Measurements from ENCODE around the gene AHDC1. TPM values are rescaled to one million over a fixed set of nuclear protein-coding genes. Genes with fewer than 3 reads are reported as not detected.

The AHDC1 gene
- total and polyA plus RNA-seq, 2 of the 13 experiments (the other 11 are each of a cell fraction or from before 2014, with no cell fraction given): 1.0 to 2.7 TPM

- no peak for TF ChIP-seq ZBTB49 (CRISPR knock-in tag; IDR thresholded peaks at IDR 0.05; ENCODE audit: borderline replicate concordance)
- TF ChIP-seq NFIB (CRISPR knock-in tag; IDR thresholded peaks at IDR 0.05; ENCODE audit: borderline replicate concordance): no peak
- no peak for TF ChIP-seq CTCF (CRISPR knock-in tag; IDR thresholded peaks at IDR 0.05)
- TF ChIP-seq ZNF703 (CRISPR knock-in tag; IDR thresholded peaks at IDR 0.05; ENCODE audit: borderline replicate concordance): no peak
- TF ChIP-seq ZNF263 (CRISPR knock-in tag; IDR thresholded peaks at IDR 0.05): no peak
- TF ChIP-seq SRSF9 (IDR thresholded peaks at IDR 0.05; ENCODE audit: borderline replicate concordance, insufficient read depth, low read depth, low read length, poor library complexity, severe bottlenecking): no peak
- no peak for TF ChIP-seq THAP9 (CRISPR knock-in tag; IDR thresholded peaks at IDR 0.05; ENCODE audit: borderline replicate concordance)
- TF ChIP-seq IRF2 (CRISPR knock-in tag; IDR thresholded peaks at IDR 0.05): no peak
- TF ChIP-seq RFX1 (IDR thresholded peaks at IDR 0.05): 0 out of 2 replicates have a peak, but pooled peaks have one; percentile 44
- TF ChIP-seq CCAR2 (optimal IDR thresholded peaks at IDR 0.05; ENCODE audit: low read depth, low read length): no peak
- no peak for TF ChIP-seq ZNF253 (CRISPR knock-in tag; IDR thresholded peaks at IDR 0.05; ENCODE audit: borderline replicate concordance)
- no peak for TF ChIP-seq HIVEP1 (CRISPR knock-in tag; IDR thresholded peaks at IDR 0.05)
- TF ChIP-seq ZNF501 (CRISPR knock-in tag; IDR thresholded peaks at IDR 0.05): peak; percentile 34; the same call in 1 of the 2 replicates
- TF ChIP-seq PATZ1 (CRISPR knock-in tag; IDR thresholded peaks at IDR 0.05): peak; percentile 92
- no peak for TF ChIP-seq SIN3B (IDR thresholded peaks at IDR 0.05; ENCODE audit: low read length)
- peak; percentile 25; the same call in 1 of the 2 replicates for TF ChIP-seq ZBTB38 (CRISPR knock-in tag; IDR thresholded peaks at IDR 0.05)
- no peak for TF ChIP-seq PRDM4 (CRISPR knock-in tag; IDR thresholded peaks at IDR 0.05; ENCODE audit: borderline replicate concordance)
These were observed 76.6 kb downstream of the AHDC1 start (continued) for GRCh38 chr1:27527223-27527889.

Measured in HepG2 (cell line).